IPS-15b (cell line): ENCODE measurements around the gene JMJD1C.

Source experiments
- H3K27me3 ChIP-seq: one replicate; pipeline ENCODE4 v1.6.1; 2013; ENCODE audit warnings: low read length; ENCODE audit not compliant: control insufficient read depth, insufficient read depth
- H3K36me3 ChIP-seq: one replicate; pipeline ENCODE4 v1.6.1; 2013; ENCODE audit warnings: low read length; ENCODE audit not compliant: control insufficient read depth, insufficient read depth
- H3K4me1 ChIP-seq: one replicate; pipeline ENCODE4 v1.6.1; 2013; ENCODE audit warnings: mild to moderate bottlenecking, low read length; ENCODE audit not compliant: control insufficient read depth, insufficient read depth
- H3K4me3 ChIP-seq: one replicate; pipeline ENCODE4 v1.5.1; 2013; ENCODE audit warnings: low read depth, low read length
- H3K9ac ChIP-seq: one replicate; pipeline ENCODE4 v1.6.1; 2013; ENCODE audit warnings: low read depth, mild to moderate bottlenecking, low read length
- H3K9me3 ChIP-seq: one replicate; pipeline ENCODE4 v1.6.1; 2013; ENCODE audit warnings: mild to moderate bottlenecking, low read length; ENCODE audit not compliant: control insufficient read depth, insufficient read depth

JMJD1C gene

DNA sequence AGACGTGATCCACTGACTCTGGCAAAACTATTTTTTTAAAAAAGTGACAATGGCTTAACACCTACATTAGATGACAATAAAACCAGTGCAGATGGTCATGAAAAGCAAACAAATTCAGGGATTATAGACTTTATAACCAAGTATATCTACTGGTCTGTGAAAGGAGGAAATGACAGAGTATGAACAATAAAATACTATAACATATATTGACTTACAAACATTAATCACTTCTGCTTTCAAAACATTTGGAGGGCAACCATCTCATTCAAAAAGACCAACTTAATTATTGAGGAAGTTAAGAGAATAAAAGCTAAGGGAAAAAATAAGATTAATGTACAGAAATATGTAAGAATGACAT, 34.8 kb downstream of the JMJD1C start:
- Histone ChIP-seq H3K9ac (no peak overlapping the region), H3K4me3 (no peak overlapping the region), H3K9me3 (no peaks in the 10 kb centered on the region), H3K36me3 (no peaks in the 10 kb centered on the region), H3K4me1 (peaks cover 25% of the 10 kb centered on the region), H3K27me3 (no peaks in the 10 kb centered on the region)

DNA sequence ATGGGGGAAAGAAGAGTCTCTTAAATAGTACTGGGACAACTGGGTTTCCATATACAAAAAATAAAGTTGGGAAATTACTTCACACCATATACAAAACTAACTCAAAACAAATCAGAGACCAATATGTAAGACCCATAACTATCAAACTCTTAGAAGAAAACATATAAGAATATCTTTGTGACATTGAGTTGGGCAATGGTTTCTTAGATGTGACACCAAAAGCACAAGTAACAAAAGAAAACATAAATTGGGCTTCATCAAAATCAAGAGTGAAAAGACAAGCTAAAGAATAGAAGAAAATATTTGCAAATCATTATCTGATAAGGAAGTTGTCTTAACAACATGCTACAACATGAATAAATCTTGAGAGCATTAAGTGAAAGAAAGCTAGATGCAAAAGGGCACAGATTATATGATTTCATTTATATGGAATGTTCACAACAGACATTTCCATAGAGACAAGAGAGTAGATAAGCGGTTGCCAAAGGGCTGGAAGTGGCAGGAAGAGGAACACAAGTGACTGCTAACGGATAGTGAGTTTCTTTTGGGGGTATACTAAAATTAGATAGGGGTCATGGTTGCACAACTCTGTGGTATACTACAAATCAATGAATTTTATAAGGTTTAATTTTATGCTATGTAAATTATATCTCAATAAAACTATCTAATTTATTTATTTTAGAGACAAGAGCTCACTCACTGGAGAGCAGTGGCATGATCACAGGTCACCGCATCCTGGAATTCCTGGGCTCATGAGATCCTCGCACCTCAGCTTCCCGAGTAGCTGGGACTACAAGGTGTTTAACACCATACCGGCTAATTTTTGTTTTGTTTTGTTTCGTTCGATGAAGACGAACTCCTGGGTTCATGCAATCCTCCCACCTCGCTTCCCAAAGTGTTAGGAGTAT, 35.4 kb downstream of the JMJD1C start:
- H3K9ac ChIP-seq, result no peak overlapping the region
- H3K36me3 ChIP-seq, result no peaks in the 10 kb centered on the region
- peaks cover 20% of the 10 kb centered on the region for H3K4me1 ChIP-seq
- no peaks in the 10 kb centered on the region for H3K9me3 ChIP-seq
- no peak overlapping the region for H3K4me3 ChIP-seq
- H3K27me3 ChIP-seq, result no peaks in the 10 kb centered on the region

GRCh38 chr10:63429281-63429680, 36.5 kb downstream of the JMJD1C start:
- Histone ChIP-seq H3K9me3 (no peaks in the 10 kb centered on the region), H3K9ac (no peak overlapping the region), H3K27me3 (no peaks in the 10 kb centered on the region), H3K4me3 (no peak overlapping the region), H3K4me1 (peaks cover 9% of the 10 kb centered on the region), H3K36me3 (no peaks in the 10 kb centered on the region)

GRCh38 chr10:63427013-63427412, 38.8 kb downstream of the JMJD1C start:
- no peaks in the 10 kb centered on the region for H3K9me3 ChIP-seq
- H3K4me1 ChIP-seq, result peaks cover 11% of the 10 kb centered on the region
- H3K9ac ChIP-seq, result no peak overlapping the region
- H3K36me3 ChIP-seq, result no peaks in the 10 kb centered on the region
- no peaks in the 10 kb centered on the region for H3K27me3 ChIP-seq
- no peak overlapping the region for H3K4me3 ChIP-seq

DNA sequence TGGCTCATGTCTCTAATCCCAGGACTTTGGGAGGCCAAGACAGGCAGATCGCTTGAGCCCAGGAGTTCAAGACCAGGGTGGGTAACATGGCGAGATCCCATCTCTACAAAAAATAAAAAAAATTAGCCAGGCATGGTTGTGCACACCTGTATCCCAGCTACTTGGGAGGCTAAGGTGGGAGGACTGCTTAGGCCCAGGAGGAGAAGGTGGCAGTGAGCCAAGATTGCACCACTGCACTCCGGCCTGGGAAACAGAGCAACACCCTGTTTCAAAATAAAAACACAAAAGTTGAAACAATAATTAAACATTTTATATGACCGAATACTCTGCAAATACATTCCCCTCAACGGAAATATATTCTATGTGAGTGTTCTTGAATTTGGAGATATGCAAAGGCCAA, 40.3 kb downstream of the JMJD1C start:
- H3K4me1 ChIP-seq, result peaks cover 11% of the 10 kb centered on the region
- H3K9ac ChIP-seq, result no peak overlapping the region
- no peaks in the 10 kb centered on the region for H3K36me3 ChIP-seq
- no peak overlapping the region for H3K4me3 ChIP-seq
- H3K9me3 ChIP-seq, result no peaks in the 10 kb centered on the region
- no peaks in the 10 kb centered on the region for H3K27me3 ChIP-seq

GRCh38 chr10:63424576-63424975, 41.2 kb downstream of the JMJD1C start:
- no peaks in the 10 kb centered on the region for H3K36me3 ChIP-seq
- H3K9ac ChIP-seq, result no peak overlapping the region
- H3K4me1 ChIP-seq, result peaks cover 11% of the 10 kb centered on the region
- H3K9me3 ChIP-seq, result no peaks in the 10 kb centered on the region
- no peaks in the 10 kb centered on the region for H3K27me3 ChIP-seq
- H3K4me3 ChIP-seq, result no peak overlapping the region

GRCh38 chr10:63423494-63423893, 42.3 kb downstream of the JMJD1C start:
- Histone ChIP-seq H3K27me3 (no peaks in the 10 kb centered on the region), H3K36me3 (no peaks in the 10 kb centered on the region), H3K4me3 (no peak overlapping the region), H3K4me1 (peaks cover 6% of the 10 kb centered on the region), H3K9me3 (no peaks in the 10 kb centered on the region), H3K9ac (no peak overlapping the region)

- no peak overlapping the region for H3K9ac ChIP-seq
- H3K9me3 ChIP-seq, result no peaks in the 10 kb centered on the region
- no peaks in the 10 kb centered on the region for H3K36me3 ChIP-seq
- H3K27me3 ChIP-seq, result no peaks in the 10 kb centered on the region
- H3K4me1 ChIP-seq, result peaks cover 12% of the 10 kb centered on the region
- H3K4me3 ChIP-seq, result no peak overlapping the region
These were observed 44.2 kb downstream of the JMJD1C start for GRCh38 chr10:63421591-63421990.

DNA sequence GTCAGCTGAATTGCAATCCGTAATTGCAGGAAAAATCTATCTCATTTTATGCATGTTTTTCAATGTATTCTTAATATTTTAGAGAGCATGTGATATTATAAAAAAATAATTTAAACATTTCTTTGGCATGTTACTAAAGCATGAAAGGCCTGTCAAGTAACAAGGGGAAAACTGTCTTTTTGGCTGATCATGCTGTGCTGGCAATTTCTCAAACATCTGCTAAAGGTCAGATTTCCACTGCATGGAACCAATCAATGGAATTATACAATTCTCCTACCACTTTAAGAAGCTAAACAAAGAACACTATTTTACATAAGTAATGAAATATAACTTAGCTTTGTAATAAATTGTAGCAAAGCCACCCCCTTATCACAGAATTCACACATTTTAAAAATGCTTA, 49.4 kb downstream of the JMJD1C start:
- no peak overlapping the region for H3K4me3 ChIP-seq
- H3K36me3 ChIP-seq, result no peaks in the 10 kb centered on the region
- H3K27me3 ChIP-seq, result no peaks in the 10 kb centered on the region
- peaks cover 10% of the 10 kb centered on the region for H3K4me1 ChIP-seq
- H3K9ac ChIP-seq, result no peak overlapping the region
- no peaks in the 10 kb centered on the region for H3K9me3 ChIP-seq

- H3K27me3 ChIP-seq, result no peaks in the 10 kb centered on the region
These were observed 50.0 kb downstream of the JMJD1C start for GRCh38 chr10:63415640-63416244.

GRCh38 chr10:63414481-63415260, 51.1 kb downstream of the JMJD1C start:
- H3K36me3 ChIP-seq, result no peaks in the 10 kb centered on the region
- H3K9me3 ChIP-seq, result no peaks in the 10 kb centered on the region
- peaks cover 10% of the 10 kb centered on the region for H3K4me1 ChIP-seq
- H3K4me3 ChIP-seq, result no peak overlapping the region
- H3K27me3 ChIP-seq, result no peaks in the 10 kb centered on the region
- H3K9ac ChIP-seq, result no peak overlapping the region

More at GRCh38 chr10:63415640-63416244, 50.0 kb downstream of the JMJD1C start:
- H3K9ac ChIP-seq, result no peak overlapping the region
- H3K9me3 ChIP-seq, result no peaks in the 10 kb centered on the region
- H3K4me3 ChIP-seq, result no peak overlapping the region
- H3K4me1 ChIP-seq, result peaks cover 10% of the 10 kb centered on the region
- no peaks in the 10 kb centered on the region for H3K36me3 ChIP-seq
